NT2/D1 (cell line): Measurements from ENCODE around the gene ADAMTS12.

Source experiments
- SUZ12 ChIP-seq: IDR thresholded peaks from 2 replicates; pipeline ENCODE4 v1.6.1; 2011; ENCODE audit not compliant: insufficient read length, insufficient read depth; ENCODE audit errors: extremely low read depth
- YY1 ChIP-seq: IDR thresholded peaks from 2 replicates; pipeline ENCODE4 v1.6.1; 2011; ENCODE audit not compliant: insufficient read length, insufficient read depth
- ZNF274 ChIP-seq: IDR thresholded peaks from 2 replicates; pipeline ENCODE4 v1.6.1; 2011; ENCODE audit warnings: mild to moderate bottlenecking, low read depth, low read length

- TF ChIP-seq YY1, result no peak
- no peak for TF ChIP-seq ZNF274
- TF ChIP-seq SUZ12, result no peak
Measured at GRCh38 chr5:33592245-33592644, 299.5 kb downstream of the ADAMTS12 start.
